Nephron (organoid): ENCODE results near the gene GMDS.

ENCODE experiments used
- H3K27ac Mint-ChIP-seq, 3 experiments: 2 replicates each; pipeline ENCODE4 v1.8.0; 2020; ENCODE audit warnings: mixed read lengths in 3 of 3, mild to moderate bottlenecking in 2 of 3, moderate library complexity in 1 of 3
- H3K27me3 Mint-ChIP-seq: 2 replicates; pipeline ENCODE4 v1.8.0; 2021; ENCODE audit warnings: low read depth, mild to moderate bottlenecking, moderate library complexity, mixed read lengths
- H3K36me3 Mint-ChIP-seq: 2 replicates; pipeline ENCODE4 v1.8.0; 2020; ENCODE audit warnings: low read depth, mixed read lengths
- H3K4me1 Mint-ChIP-seq: 2 replicates; pipeline ENCODE4 v1.8.0; 2020; ENCODE audit warnings: mixed read lengths
- H3K4me3 Mint-ChIP-seq, 3 experiments: 2 replicates each; pipeline ENCODE4 v1.8.0; 2020; ENCODE audit warnings: mild to moderate bottlenecking in 3 of 3, mixed read lengths in 3 of 3, moderate library complexity in 2 of 3
- H3K9me3 Mint-ChIP-seq: 2 replicates; pipeline ENCODE4 v1.8.0; 2020; ENCODE audit warnings: mixed read lengths
- CTCF ChIP-seq, 3 experiments: fragments of 200-600 bp; sonication (generic); IDR thresholded peaks; one replicate each; pipeline ENCODE4 v1.5.0; 2021; ENCODE audit warnings: antibody characterized with exemption in 3 of 3; ENCODE audit not compliant: unreplicated experiment in 3 of 3

Gene GMDS

GRCh38 chr6:1840491-1841121, 404.8 kb downstream of the GMDS start:
- Mint-ChIP-seq H3K4me3 (no peak overlapping the region), H3K4me1 (peaks cover 39% of the 10 kb centered on the region), H3K27me3 (peaks cover 4% of the 10 kb centered on the region), H3K36me3 (no peaks in the 10 kb centered on the region), H3K9me3 (peaks cover 3% of the 10 kb centered on the region), H3K27ac (no peak overlapping the region)
- no peak for TF ChIP-seq CTCF (IDR thresholded peaks at IDR 0.05; ENCODE audit: unreplicated experiment in 3 of 3)

- Mint-ChIP-seq H3K9me3 (no peaks in the 10 kb centered on the region), H3K27me3 (peaks cover 4% of the 10 kb centered on the region), H3K4me3 (no peak overlapping the region), H3K36me3 (no peaks in the 10 kb centered on the region), H3K4me1 (peaks cover 52% of the 10 kb centered on the region), H3K27ac (peak overlapping the region; percentile 88 to 94 (median 91))
- TF ChIP-seq CTCF (IDR thresholded peaks at IDR 0.05; ENCODE audit: unreplicated experiment in 3 of 3) = no peak
Observed at GRCh38 chr6:1839361-1839760, 406.0 kb downstream of the GMDS start.

GRCh38 chr6:1838604-1839213, 406.7 kb downstream of the GMDS start:
- Mint-ChIP-seq H3K4me1 (peaks cover 56% of the 10 kb centered on the region), H3K27ac (peak overlapping the region; percentile 88 to 94 (median 91)), H3K36me3 (no peaks in the 10 kb centered on the region), H3K4me3 (no peak overlapping the region), H3K9me3 (no peaks in the 10 kb centered on the region), H3K27me3 (peaks cover 4% of the 10 kb centered on the region)
- TF ChIP-seq CTCF (IDR thresholded peaks at IDR 0.05; ENCODE audit: unreplicated experiment in 3 of 3) = no peak

- Mint-ChIP-seq H3K4me1 (peaks cover 65% of the 10 kb centered on the region), H3K4me3 (peak overlapping the region; percentile 18 to 39 (median 21)), H3K27me3 (peaks cover 4% of the 10 kb centered on the region), H3K27ac (peak overlapping the region; percentile 88 to 94 (median 91)), H3K9me3 (no peaks in the 10 kb centered on the region), H3K36me3 (no peaks in the 10 kb centered on the region)
- TF ChIP-seq CTCF (IDR thresholded peaks at IDR 0.05; ENCODE audit: unreplicated experiment in 3 of 3) = no peak
Observed at GRCh38 chr6:1837826-1838225, 407.6 kb downstream of the GMDS start.

GRCh38 chr6:1836690-1837089, 408.7 kb downstream of the GMDS start:
- Mint-ChIP-seq H3K27ac (peak overlapping the region; percentile 82 to 91 (median 88)), H3K4me3 (peak overlapping the region in 2 of 3 experiments; percentile 13 to 32), H3K4me1 (peaks cover 71% of the 10 kb centered on the region), H3K9me3 (no peaks in the 10 kb centered on the region), H3K36me3 (no peaks in the 10 kb centered on the region), H3K27me3 (peaks cover 4% of the 10 kb centered on the region)
- TF ChIP-seq CTCF (IDR thresholded peaks at IDR 0.05; ENCODE audit: unreplicated experiment in 3 of 3) = no peak
